Left ventricle myocardium inferior (tissue), 1 donor: ENCODE measurements around the gene XYLT1. TPM values are rescaled to one million over a fixed set of nuclear protein-coding genes. Genes with fewer than 3 reads are reported as not detected.

Experiments used
- DNase-seq: peaks from one replicate; pipeline ENCODE4 v3.0.0-alpha.2; 2020
- H3K27ac ChIP-seq: fragments of 200-600 bp; replicated peaks from 2 replicates; pipeline ENCODE4 v1.8.0; 2021
- H3K27me3 ChIP-seq: fragments of 200-600 bp; 2 replicates; pipeline ENCODE4 v1.8.0; 2021; ENCODE audit warnings: low read depth
- H3K36me3 ChIP-seq: fragments of 200-600 bp; 2 replicates; pipeline ENCODE4 v1.8.0; 2021
- H3K4me1 ChIP-seq: fragments of 200-600 bp; 2 replicates; pipeline ENCODE4 v1.8.0; 2021
- H3K4me3 ChIP-seq: fragments of 200-600 bp; 2 replicates; pipeline ENCODE4 v1.8.0; 2021; ENCODE audit warnings: mild to moderate bottlenecking, moderate library complexity
- H3K9me3 ChIP-seq: fragments of 200-600 bp; replicated peaks from 2 replicates; pipeline ENCODE4 v1.8.0; 2021
- intact Hi-C: fragments of 100-400 bp; cut with micrococcal nuclease; formaldehyde crosslinking; loops from one replicate; pipeline ENCODE4 v1.11.0; 2022
- total RNA-seq: library from RNA; stranded (reverse); fragmentation: NEBNext Ultra II Directional; extraction: Animal tissue kit (Norgen Biotek cat#: 25700); gene quantifications from one replicate; pipeline ENCODE4 v1.2.1, GENCODE V29; 2021
- TF ChIP-seq, protein P1 (sequence below): fragments of 200-600 bp; IDR thresholded peaks from 2 replicates; pipeline ENCODE4 v1.8.0; 2021; ENCODE audit warnings: antibody characterized with exemption, mild to moderate bottlenecking, borderline replicate concordance
- donor health status: DM: no; HTN: yes; CAD: no; lungs with severe emphysema.

Gene XYLT1
- total RNA-seq, 1 donor from 2014 or later, result 1.4 TPM

GRCh38 chr16:17304106-17304490 lies 166.7 kb downstream of the XYLT1 start:
- intact Hi-C loops, result no loop called here
- DNase-seq, result no peak
- no peaks in the 10 kb centered on the region for H3K36me3 ChIP-seq
- H3K27me3 ChIP-seq, result no peaks in the 10 kb centered on the region
- no peaks in the 10 kb centered on the region for H3K9me3 ChIP-seq
- peaks cover 22% of the 10 kb centered on the region for H3K4me1 ChIP-seq
- H3K27ac ChIP-seq, result no peak overlapping the region
- H3K4me3 ChIP-seq, result no peak overlapping the region
- TF ChIP-seq, protein P1, sequence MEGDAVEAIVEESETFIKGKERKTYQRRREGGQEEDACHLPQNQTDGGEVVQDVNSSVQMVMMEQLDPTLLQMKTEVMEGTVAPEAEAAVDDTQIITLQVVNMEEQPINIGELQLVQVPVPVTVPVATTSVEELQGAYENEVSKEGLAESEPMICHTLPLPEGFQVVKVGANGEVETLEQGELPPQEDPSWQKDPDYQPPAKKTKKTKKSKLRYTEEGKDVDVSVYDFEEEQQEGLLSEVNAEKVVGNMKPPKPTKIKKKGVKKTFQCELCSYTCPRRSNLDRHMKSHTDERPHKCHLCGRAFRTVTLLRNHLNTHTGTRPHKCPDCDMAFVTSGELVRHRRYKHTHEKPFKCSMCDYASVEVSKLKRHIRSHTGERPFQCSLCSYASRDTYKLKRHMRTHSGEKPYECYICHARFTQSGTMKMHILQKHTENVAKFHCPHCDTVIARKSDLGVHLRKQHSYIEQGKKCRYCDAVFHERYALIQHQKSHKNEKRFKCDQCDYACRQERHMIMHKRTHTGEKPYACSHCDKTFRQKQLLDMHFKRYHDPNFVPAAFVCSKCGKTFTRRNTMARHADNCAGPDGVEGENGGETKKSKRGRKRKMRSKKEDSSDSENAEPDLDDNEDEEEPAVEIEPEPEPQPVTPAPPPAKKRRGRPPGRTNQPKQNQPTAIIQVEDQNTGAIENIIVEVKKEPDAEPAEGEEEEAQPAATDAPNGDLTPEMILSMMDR, result no peak

DNA sequence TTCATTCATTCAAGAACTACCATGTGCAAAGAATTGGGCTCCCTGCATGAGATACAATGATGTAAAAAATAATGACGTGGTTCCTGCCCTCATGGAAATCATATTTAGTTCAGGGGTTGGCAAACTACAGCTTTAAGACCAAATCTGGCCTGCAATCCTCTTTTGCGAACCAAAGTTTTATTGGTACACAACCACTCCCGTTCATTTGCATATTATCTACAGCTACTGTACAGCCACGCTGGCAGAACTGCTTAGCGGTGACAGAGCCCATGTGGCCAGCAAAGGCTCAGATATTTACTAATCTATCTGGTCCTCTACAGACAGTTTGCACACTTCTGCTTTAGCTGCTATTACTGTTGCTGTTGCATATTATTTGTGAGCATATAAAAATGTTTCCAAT lies 167.7 kb downstream of the XYLT1 start:
- Histone ChIP-seq H3K4me3 (no peak overlapping the region), H3K4me1 (peaks cover 22% of the 10 kb centered on the region), H3K9me3 (no peaks in the 10 kb centered on the region), H3K27me3 (no peaks in the 10 kb centered on the region), H3K27ac (no peak overlapping the region), H3K36me3 (no peaks in the 10 kb centered on the region)
- intact Hi-C loops, result no loop called here
- DNase-seq, result no peak
- TF ChIP-seq, protein P1, result no peak

DNA sequence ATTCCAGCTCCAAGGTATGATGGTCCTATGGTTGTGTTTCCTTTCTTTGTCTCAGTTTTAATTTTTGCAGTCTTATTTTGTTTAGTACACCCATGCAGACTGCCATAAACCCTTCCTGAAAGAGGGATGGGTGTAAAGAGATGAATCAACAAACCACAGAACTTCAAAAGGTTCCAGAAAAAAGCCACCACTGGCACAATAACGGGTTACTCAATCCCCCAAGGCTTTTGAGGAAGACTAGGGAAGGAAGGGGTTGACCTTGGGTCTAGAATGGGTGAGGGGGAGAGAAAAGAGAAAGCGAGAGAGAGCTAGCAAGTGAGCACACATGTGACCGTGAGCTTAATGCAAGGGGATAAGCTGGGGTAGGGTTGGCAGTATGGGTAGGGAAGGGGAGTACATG lies 168.1 kb downstream of the XYLT1 start:
- Histone ChIP-seq H3K27ac (no peak overlapping the region), H3K9me3 (no peaks in the 10 kb centered on the region), H3K27me3 (no peaks in the 10 kb centered on the region), H3K4me1 (peaks cover 22% of the 10 kb centered on the region), H3K4me3 (no peak overlapping the region), H3K36me3 (no peaks in the 10 kb centered on the region)
- TF ChIP-seq, protein P1, result no peak
- intact Hi-C loops, result no loop called here
- no peak for DNase-seq

GRCh38 chr16:17302214-17302613 lies 168.5 kb downstream of the XYLT1 start:
- intact Hi-C loops, result no loop called here
- no peaks in the 10 kb centered on the region for H3K27me3 ChIP-seq
- H3K9me3 ChIP-seq, result no peaks in the 10 kb centered on the region
- TF ChIP-seq, protein P1, result no peak
- H3K4me3 ChIP-seq, result no peak overlapping the region
- H3K27ac ChIP-seq, result no peak overlapping the region
- DNase-seq, result no peak
- H3K4me1 ChIP-seq, result peaks cover 23% of the 10 kb centered on the region
- H3K36me3 ChIP-seq, result no peaks in the 10 kb centered on the region

- peaks cover 29% of the 10 kb centered on the region for H3K4me1 ChIP-seq
- TF ChIP-seq, protein P1, result no peak
- no peak overlapping the region for H3K27ac ChIP-seq
- H3K9me3 ChIP-seq, result no peaks in the 10 kb centered on the region
- no peak for DNase-seq
- no peak overlapping the region for H3K4me3 ChIP-seq
- no peaks in the 10 kb centered on the region for H3K27me3 ChIP-seq
- intact Hi-C loops, result no loop called here
- no peaks in the 10 kb centered on the region for H3K36me3 ChIP-seq
Measured at GRCh38 chr16:17301593-17302135, 169.1 kb downstream of the XYLT1 start.
